Activated naive CD4-positive, alpha-beta T cell treated with anti-CD3 and anti-CD28 coated beads, Interleukin-2, amount 50 U/mL, for 24 hours (primary cell): Measurements from ENCODE around the gene CRYBA2.

ENCODE experiments used
- H3K27ac Mint-ChIP-seq: one replicate; pipeline ENCODE4 v1.8.0; 2021; ENCODE audit warnings: mild to moderate bottlenecking, mixed read lengths
- H3K27me3 Mint-ChIP-seq: one replicate; pipeline ENCODE4 v1.8.0; 2021; ENCODE audit warnings: mixed read lengths
- H3K36me3 Mint-ChIP-seq: one replicate; pipeline ENCODE4 v1.8.0; 2021; ENCODE audit warnings: mixed read lengths
- H3K4me1 Mint-ChIP-seq: one replicate; pipeline ENCODE4 v1.8.0; 2021; ENCODE audit warnings: mixed read lengths
- H3K4me3 Mint-ChIP-seq: one replicate; pipeline ENCODE4 v1.8.0; 2021; ENCODE audit warnings: mild to moderate bottlenecking, mixed read lengths
- H3K9me3 Mint-ChIP-seq: one replicate; pipeline ENCODE4 v1.8.0; 2021; ENCODE audit warnings: mixed read lengths

Gene CRYBA2

DNA sequence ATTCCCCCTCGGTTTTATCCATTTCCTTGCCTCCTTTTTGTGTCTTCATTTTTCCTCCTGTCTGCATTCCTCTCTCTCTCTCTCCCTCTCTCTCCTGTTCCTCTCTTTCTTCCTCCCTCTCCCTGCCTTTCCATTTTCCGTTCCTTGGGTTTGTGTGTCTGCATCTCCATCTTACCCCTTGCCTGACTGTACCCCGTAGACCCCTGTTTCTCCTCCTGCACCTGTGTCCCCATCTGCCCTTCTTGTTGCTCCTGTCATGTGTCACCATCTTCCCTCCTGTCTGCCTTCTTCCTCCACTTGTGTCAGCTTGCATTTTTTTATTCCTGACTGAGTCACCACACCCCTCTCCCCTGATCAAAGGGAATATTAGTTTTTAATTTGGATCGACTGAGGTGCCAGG, 32.0 kb downstream of the CRYBA2 start:
- peaks cover 63% of the 10 kb centered on the region for H3K27me3 Mint-ChIP-seq
- H3K9me3 Mint-ChIP-seq, result no peaks in the 10 kb centered on the region
- peaks cover 1% of the 10 kb centered on the region for H3K36me3 Mint-ChIP-seq
- H3K27ac Mint-ChIP-seq, result no peak overlapping the region
- peak overlapping the region; percentile 64 for H3K4me3 Mint-ChIP-seq
- peaks cover 13% of the 10 kb centered on the region for H3K4me1 Mint-ChIP-seq

DNA sequence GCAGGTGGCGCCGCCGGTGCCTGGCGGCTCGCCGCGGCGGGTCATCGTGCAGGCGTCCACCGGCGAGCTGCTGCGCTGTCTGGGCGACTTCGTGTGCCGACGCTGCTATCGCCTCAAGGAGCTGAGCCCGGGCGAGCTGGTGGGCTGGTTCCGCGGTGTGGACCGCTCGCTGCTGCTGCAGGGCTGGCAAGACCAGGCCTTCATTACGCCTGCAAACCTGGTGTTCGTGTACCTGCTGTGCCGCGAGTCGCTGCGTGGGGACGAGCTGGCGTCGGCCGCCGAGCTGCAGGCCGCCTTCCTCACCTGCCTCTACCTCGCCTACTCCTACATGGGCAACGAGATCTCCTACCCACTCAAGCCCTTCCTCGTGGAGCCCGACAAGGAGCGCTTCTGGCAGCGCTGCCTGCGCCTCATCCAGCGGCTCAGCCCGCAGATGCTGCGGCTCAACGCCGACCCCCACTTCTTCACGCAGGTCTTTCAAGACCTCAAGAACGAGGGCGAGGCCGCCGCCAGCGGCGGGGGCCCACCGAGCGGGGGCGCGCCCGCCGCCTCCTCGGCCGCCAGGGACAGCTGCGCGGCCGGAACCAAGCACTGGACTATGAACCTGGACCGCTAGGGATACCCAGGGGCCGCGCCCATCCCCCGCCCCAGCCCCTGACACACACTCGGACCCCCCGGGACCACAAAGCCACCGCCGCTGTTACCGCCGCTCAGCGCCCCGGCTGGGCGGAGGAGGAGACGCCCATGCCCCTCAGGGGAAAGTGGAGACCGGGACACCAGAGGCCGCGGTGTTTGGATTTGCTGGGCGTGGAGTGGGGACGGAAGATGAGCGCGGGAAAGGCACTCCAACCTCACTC, 32.7 kb downstream of the CRYBA2 start:
- peak overlapping the region; percentile 64 for H3K4me3 Mint-ChIP-seq

DNA sequence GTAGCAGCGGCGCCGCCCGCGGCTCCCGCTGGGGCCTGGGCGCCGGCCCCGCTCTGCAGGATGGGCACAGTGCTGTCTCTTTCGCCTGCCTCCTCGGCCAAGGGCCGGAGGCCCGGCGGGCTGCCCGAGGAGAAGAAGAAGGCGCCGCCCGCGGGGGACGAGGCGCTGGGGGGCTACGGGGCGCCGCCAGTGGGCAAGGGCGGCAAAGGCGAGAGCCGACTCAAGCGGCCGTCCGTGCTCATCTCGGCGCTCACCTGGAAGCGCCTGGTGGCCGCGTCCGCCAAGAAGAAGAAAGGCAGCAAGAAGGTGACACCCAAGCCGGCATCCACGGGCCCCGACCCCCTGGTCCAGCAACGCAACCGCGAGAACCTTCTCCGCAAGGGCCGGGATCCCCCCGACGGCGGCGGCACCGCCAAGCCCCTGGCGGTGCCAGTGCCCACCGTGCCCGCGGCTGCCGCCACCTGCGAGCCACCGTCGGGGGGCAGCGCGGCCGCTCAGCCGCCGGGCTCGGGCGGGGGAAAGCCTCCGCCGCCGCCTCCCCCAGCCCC, 33.4 kb downstream of the CRYBA2 start:
- peaks cover 13% of the 10 kb centered on the region for H3K4me1 Mint-ChIP-seq
- H3K27me3 Mint-ChIP-seq, result peaks cover 62% of the 10 kb centered on the region
- H3K9me3 Mint-ChIP-seq, result no peaks in the 10 kb centered on the region
- peaks cover 1% of the 10 kb centered on the region for H3K36me3 Mint-ChIP-seq
- H3K27ac Mint-ChIP-seq, result no peak overlapping the region
- no peak overlapping the region for H3K4me3 Mint-ChIP-seq

More for the DNA sequence above, 32.7 kb downstream of the CRYBA2 start:
- H3K27me3 Mint-ChIP-seq, result peaks cover 60% of the 10 kb centered on the region
- H3K27ac Mint-ChIP-seq, result no peak overlapping the region
- no peaks in the 10 kb centered on the region for H3K9me3 Mint-ChIP-seq
- H3K4me1 Mint-ChIP-seq, result peaks cover 13% of the 10 kb centered on the region
- peaks cover 1% of the 10 kb centered on the region for H3K36me3 Mint-ChIP-seq

DNA sequence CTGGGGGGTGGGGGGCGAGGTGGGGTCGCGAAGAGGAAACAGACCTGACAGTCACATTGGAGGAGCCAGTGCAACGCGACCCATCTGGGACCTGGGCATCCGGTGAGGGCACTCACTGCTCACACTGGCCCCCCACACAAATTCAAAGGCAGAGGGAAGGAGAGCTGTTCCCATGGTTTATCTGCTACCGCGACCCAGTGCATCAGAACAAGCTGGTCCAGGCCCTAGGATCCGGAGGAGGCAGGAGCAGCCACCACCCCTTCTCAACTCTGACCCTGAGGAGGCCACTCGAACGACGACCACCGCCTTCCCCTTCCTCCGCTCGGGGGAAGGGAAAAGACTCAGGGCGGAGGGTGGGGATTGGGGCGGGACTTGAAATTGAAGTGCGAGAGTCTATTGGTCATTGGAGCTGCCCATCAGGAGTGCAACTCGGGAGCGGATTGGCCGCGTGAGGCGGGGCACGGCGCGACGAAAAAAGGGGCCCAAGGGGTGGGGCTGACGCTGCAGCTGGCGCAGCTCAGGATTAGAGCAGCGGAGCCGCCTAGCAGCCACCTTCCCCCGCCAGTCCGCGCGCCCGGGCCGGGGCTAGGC, 34.0 kb downstream of the CRYBA2 start, which contains the start of gene CDK5R2:
TSS of gene CDK5R2 (plus strand) at position 526 of the 591 bp plus-strand sequence. CDS start 155 bp downstream, outside the sequence.
- no peak within 1 kb of the TSS for H3K27ac Mint-ChIP-seq
- H3K4me3 Mint-ChIP-seq, result peak within 1 kb of the TSS; percentile 75
- peaks cover 13% of the 10 kb centered on the region for H3K4me1 Mint-ChIP-seq

GRCh38 chr2:218958276-218958675, 34.9 kb downstream of the CRYBA2 start:
- Mint-ChIP-seq H3K4me1 (peaks cover 13% of the 10 kb centered on the region), H3K27me3 (peaks cover 53% of the 10 kb centered on the region), H3K36me3 (no peaks in the 10 kb centered on the region), H3K9me3 (no peaks in the 10 kb centered on the region), H3K27ac (no peak overlapping the region), H3K4me3 (peak overlapping the region; percentile 20)

More for the DNA sequence above, 34.0 kb downstream of the CRYBA2 start, which contains the start of gene CDK5R2:
- H3K27me3 Mint-ChIP-seq, result peaks cover 60% of the 10 kb centered on the region
- H3K9me3 Mint-ChIP-seq, result no peaks in the 10 kb centered on the region
- peaks cover 1% of the 10 kb centered on the region for H3K36me3 Mint-ChIP-seq

- Mint-ChIP-seq H3K27ac (no peak overlapping the region), H3K27me3 (peaks cover 52% of the 10 kb centered on the region), H3K9me3 (no peaks in the 10 kb centered on the region), H3K4me3 (no peak overlapping the region), H3K36me3 (no peaks in the 10 kb centered on the region), H3K4me1 (peaks cover 13% of the 10 kb centered on the region)
These were observed 35.6 kb downstream of the CRYBA2 start for GRCh38 chr2:218957671-218958070.

DNA sequence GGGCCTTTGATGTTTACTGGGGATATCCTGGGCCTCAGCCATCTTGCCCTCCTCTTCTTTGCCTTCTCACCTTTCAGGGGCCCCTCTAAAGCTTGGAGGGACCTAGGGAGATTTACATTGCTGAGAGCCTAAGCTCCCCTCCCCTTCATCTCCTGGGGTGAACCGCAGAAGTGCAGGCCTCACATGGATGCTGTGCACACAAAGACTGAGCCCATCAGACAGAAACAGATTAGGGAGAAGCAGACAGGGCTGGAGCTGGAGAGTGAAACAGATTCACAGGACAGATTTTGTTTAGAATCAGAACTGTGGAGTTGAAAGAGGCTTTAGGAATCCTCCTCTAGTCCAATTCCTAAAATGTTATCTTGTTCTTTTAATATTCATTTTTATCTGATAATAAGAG, 37.2 kb downstream of the CRYBA2 start:
- H3K36me3 Mint-ChIP-seq, result no peaks in the 10 kb centered on the region
- H3K27me3 Mint-ChIP-seq, result peaks cover 48% of the 10 kb centered on the region
- H3K27ac Mint-ChIP-seq, result no peak overlapping the region
- H3K9me3 Mint-ChIP-seq, result no peaks in the 10 kb centered on the region
- H3K4me3 Mint-ChIP-seq, result no peak overlapping the region
- H3K4me1 Mint-ChIP-seq, result peaks cover 9% of the 10 kb centered on the region

DNA sequence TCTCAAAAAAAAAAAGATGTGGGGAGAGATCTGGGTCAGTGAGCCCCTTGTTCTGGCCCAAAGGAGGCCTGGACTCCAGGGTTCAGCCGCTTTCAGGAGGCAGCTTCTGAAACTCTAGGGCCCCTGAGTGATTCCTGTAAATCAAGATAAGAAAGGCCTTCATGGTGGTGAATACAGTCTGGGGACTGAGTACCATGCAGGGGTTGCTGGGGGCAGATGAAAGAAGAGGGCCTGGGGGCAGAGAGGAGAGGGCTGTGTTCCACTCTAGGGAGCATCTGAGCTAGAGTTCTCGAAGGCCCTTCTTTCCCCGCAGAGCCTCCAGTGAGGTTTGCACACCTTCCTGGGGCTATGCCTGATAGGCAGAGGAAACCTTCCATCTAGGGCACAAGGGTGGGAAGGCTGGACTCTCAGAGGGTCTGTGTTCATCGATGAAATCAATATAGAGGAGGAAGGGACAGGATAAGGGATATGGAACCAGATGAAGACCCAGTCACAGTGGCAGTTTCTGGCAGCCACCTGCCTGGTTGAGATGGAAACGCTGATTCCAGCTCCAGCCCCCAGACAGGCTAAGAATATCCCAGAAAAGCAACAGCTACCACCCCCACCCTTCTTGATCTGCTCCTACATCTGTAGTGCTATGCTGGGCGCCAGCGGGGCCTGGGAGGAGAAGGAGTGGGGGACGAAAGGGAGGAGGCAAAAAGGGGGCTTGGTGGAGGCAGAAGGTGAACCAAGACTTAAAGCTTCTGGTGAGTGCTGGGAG, 38.5 kb downstream of the CRYBA2 start:
- Mint-ChIP-seq H3K27ac (no peak overlapping the region), H3K4me3 (no peak overlapping the region)

GRCh38 chr2:218953366-218953954, 39.8 kb downstream of the CRYBA2 start:
- Mint-ChIP-seq H3K36me3 (no peaks in the 10 kb centered on the region), H3K9me3 (no peaks in the 10 kb centered on the region)

More for the DNA sequence above, 38.5 kb downstream of the CRYBA2 start:
- Mint-ChIP-seq H3K9me3 (no peaks in the 10 kb centered on the region), H3K4me1 (peaks cover 4% of the 10 kb centered on the region), H3K36me3 (no peaks in the 10 kb centered on the region), H3K27me3 (peaks cover 47% of the 10 kb centered on the region)

GRCh38 chr2:218952160-218952559, 41.1 kb downstream of the CRYBA2 start:
- no peak overlapping the region for H3K27ac Mint-ChIP-seq
- no peaks in the 10 kb centered on the region for H3K9me3 Mint-ChIP-seq
- H3K4me1 Mint-ChIP-seq, result no peaks in the 10 kb centered on the region
- no peak overlapping the region for H3K4me3 Mint-ChIP-seq
- no peaks in the 10 kb centered on the region for H3K36me3 Mint-ChIP-seq
- H3K27me3 Mint-ChIP-seq, result peaks cover 28% of the 10 kb centered on the region

More at GRCh38 chr2:218953366-218953954, 39.8 kb downstream of the CRYBA2 start:
- H3K4me3 Mint-ChIP-seq, result no peak overlapping the region
- no peaks in the 10 kb centered on the region for H3K4me1 Mint-ChIP-seq
- no peak overlapping the region for H3K27ac Mint-ChIP-seq
- peaks cover 39% of the 10 kb centered on the region for H3K27me3 Mint-ChIP-seq

DNA sequence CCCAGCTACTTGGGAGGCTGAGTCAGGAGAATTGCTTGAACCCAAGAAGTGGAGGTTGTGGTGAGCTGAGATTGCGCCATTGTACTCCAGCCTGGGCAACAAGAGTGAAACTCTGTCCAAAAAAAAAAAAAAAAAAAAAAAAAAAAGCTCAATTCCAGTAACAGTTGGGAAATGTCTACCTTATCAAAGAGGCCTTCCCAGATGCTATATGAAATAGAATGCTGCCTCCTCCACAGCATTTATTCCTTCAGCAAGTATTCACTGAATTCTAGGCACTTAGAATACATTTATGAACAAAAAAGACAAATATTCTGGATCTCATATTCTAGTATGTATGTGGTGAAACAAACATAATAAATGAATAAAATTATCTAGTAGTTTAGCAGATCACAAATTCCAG, 46.6 kb downstream of the CRYBA2 start:
- Mint-ChIP-seq H3K27ac (no peak overlapping the region), H3K27me3 (peaks cover 38% of the 10 kb centered on the region), H3K36me3 (no peaks in the 10 kb centered on the region), H3K4me1 (no peaks in the 10 kb centered on the region), H3K4me3 (no peak overlapping the region), H3K9me3 (no peaks in the 10 kb centered on the region)

DNA sequence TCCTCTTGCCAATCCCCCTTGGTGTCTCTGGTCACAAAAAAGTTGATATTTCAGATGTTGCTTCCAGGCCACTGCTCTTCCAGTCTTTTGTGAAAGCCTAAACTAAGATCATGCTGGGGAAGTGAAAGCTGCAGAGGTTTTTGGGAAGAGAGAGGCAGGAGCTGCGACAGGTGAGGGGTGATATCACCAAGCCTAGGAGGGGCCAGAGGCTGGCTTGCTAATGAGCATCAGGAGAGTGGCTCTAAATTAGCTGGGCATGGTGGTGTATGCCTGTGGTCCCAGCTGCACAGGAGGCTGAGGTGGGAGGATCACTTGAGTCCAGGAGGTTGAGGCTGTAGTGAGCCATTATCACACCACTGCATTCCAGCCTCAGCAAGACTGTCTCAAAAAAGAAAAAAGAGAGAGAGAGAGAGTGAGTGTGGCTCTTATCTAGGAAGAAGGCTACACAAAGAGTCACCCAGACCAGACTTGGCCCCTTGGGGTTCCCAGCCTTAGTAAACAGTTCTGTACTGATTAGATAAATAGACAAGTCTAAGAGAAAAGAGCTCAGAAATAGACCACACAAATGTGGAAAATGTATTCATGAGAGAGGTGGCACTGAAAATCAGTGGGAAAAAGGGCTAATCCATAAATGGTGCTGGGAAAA, 48.3 kb downstream of the CRYBA2 start:
- Mint-ChIP-seq H3K36me3 (no peaks in the 10 kb centered on the region), H3K4me3 (no peak overlapping the region), H3K27ac (no peak overlapping the region), H3K4me1 (no peaks in the 10 kb centered on the region), H3K27me3 (peaks cover 41% of the 10 kb centered on the region), H3K9me3 (no peaks in the 10 kb centered on the region)
